ENCODE results near the gene SF3B5.
"Not testable (repeated sequence)": the region's sequence is repeated elsewhere in the genome, so short reads cannot be mapped to it uniquely, and the experiment has no call there.

Gene SF3B5

DNA sequence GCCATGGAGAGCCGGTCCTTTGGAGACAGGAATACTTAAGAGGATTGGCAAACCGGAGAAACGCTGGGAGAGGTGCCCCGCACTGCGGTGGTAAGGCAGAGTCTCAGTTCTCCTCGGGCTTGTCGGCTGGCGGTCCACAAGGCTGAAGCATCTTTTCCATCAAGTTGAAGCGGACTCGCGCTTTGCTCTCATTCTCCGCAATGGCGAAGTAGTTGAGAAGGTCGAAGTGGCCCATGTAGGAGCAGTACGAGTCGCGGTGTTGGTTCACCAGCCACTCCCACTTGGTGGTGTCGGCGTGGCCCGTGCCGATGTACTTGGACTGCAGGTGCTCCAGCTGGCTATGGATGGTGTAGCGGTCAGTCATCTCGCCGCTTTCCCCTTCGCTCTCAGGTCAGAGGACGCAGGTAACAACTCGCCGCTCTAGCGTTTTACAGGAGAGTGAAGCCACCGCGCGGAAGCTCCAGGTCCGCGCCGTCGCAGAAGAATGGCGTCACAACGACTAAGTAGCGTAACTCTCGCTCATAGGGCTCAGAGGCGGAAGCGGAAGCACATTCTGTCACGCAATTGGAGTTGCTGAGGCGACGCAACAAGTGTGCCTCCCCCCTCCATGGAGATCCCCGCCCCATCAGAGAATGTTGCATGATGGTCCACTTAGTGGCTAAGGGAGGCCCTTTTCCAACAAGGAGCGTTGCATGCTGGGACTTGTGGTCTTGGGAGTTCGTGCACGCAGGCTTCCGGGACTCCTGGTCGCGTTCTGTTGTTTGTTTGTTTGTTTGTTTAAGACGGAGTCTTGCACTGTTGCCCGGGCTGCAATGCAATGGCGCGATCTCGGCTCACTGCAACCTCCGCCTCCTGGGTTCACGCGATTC lies at the start of gene SF3B5:
Gene SF3B5, minus strand, starts transcription at position 440 of the 869 bp plus-strand sequence. Its CDS starts 76 bp downstream, at position 364.
- peak; percentile 100 for DNase-seq (ENCODE audit: low read depth)

DNA sequence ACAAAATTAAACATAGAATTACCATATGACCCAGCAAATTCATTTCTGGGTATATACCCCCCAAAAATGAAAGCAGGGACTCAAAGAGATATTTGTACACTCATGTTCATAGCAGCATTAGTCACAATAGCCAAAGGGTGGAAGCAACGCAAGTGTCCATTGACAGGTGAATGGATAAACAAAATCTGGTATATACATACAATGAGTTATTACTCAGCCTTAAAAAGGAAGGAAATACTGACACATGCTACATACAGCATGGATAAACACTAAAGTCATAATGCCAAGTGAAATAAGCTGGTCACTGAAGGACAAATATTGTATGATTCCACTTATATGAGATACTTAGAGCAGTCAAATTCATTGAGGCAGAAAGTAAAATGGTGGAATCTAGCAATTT lies 49.6 kb upstream of the SF3B5 start:
- DNase-seq (ENCODE audit: low read depth), result peak; percentile 70

DNA sequence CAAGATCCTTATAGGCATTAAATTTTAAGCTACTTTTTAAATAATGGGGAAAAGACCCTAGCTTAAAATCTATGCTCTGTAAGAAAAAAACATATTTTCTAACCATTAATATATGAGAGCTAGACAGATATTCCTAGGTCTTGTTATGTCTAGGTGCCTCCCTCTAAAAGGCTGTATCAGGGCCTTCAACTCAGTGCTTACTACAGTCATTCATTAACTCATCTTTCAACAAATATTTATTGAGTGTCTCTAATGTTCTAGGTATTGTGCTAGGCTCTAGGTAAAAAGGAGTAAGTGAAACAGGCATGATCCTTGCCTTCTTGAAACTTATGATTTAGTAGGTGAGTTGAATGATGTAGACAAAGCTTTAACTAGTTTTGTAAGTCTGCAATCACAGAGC lies 48.5 kb upstream of the SF3B5 start:
- no peak for DNase-seq (ENCODE audit: low read depth)

DNA sequence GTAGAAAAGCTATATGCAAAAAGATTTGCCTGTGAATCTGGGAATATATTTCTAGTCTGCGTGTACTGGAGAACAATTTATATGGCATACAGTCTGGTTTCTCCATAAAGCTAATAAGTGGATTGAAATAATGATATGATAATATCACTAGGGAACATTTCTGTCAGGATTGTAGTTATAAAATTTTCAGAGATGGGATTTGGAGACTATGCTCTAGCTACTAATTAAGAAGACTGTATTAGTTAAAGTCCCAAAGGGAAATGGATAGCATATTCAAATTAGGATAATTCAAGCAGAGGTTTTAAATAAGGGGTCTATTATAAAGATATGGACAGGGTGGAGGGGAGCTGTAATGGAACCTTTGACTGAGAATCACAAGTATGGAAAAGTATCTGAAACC lies 47.7 kb upstream of the SF3B5 start:
- no peak for DNase-seq (ENCODE audit: low read depth)

DNA sequence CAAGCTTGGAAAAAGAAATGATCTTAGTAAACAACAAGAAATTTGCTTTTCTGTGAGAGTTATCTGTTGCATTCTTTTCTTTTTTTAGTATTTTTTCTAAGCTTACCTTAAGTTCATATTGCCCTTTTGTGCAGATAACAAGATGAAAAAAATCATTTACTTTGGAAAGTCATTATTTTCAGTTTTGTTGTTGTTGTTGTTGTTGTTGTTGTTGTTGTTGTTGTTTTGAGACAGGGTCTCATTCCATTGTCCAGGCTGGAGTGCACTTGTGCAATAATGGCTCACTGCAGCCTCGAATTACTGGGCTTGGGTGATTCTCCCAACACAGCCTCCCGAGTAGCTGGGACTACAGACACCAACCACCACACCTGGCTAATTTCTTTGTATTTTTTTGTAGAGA lies 46.1 kb upstream of the SF3B5 start:
- no peak for DNase-seq (ENCODE audit: low read depth)

DNA sequence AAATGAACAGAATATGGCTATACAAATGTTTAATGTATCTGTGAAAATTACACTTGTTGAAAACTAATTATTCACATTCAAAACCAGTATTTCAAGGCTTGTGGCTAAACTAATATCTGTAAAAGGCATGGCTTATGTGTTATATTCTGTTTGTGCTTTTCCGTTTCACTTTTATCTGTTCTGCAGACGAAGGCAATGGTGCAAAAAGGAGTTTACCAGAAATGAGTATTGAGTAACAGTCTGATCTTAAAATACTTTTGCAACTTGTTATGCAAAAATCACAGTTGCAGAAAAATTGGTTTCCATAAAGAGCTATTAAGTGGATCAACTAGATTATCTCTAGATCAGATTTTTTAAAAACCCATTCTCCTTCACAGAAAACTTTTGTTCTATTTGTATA lies 45.5 kb upstream of the SF3B5 start:
- DNase-seq (ENCODE audit: low read depth), result no peak

DNA sequence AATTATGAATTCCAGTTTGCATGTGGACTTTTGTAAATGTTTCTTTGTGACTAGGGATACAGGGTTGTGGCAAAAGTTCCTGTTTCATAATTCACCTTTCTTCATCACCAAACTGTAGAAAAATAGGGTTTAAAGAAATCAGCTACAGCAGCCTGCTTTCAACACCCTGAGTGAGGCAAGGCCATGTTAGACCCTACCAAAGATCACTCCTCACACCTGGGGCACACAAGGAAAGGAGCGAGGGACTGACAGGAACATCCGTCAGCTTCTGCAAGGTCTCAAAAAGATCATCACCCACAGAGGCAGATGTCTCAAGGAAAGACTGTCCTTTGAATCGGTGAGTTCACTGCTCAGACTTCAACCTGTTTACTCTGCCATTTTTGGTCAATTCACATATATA lies 44.4 kb upstream of the SF3B5 start:
- no peak for DNase-seq (ENCODE audit: low read depth)

DNA sequence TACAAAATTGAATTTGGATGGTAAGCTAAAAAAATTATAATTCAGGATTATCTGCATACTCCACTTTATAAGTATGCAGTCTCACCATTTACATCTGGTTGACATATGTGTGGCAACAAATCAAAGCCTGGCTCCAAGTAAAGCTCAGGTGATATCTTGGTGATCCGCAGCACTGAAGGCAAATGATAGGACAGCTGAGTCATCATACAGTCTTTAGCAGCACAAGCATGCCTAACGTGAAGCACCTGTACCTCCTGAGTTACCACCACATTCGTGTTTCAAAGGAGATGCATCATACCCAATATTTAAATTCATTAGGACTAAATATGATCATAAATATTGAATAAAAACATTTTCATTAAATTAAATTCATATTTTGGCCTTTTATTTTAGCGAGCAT lies 43.2 kb upstream of the SF3B5 start:
- DNase-seq (ENCODE audit: low read depth), result no peak

DNA sequence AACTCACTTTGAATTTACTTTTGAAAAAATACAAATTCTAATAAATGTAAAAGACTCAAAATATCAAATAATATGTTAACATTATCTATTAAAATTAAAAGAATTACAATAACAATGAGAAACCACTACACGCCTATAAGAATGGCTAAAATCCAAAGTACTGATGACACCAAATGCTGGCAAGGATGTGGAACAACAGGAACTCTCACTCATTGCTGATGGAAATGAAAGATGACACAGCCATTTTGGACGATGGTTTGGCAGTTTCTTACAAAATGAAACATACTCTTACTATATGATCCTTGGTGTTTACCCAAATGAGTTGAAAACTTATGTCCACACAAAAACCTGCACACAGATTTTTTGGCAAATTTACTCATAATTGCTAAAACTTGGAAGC lies 39.4 kb upstream of the SF3B5 start:
- no peak for DNase-seq (ENCODE audit: low read depth)

DNA sequence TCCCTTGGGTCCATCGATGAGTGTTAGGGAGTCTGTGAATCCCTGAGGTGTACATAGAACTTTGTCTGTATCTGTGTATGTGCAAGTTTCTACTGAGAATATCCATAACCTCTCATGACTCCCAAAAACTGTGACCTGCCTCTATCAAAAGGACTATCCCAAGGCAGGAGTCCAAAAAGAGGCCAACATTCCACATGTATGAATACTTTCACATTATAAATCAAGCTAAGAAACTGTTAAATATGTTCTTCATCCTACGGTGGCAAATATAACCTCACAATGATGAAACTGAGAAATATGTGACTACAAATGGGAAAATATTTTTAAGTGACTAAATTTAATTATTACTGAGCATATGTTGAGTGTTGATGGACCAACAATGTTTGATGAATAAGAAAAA lies 38.8 kb upstream of the SF3B5 start:
- DNase-seq (ENCODE audit: low read depth), result no peak

DNA sequence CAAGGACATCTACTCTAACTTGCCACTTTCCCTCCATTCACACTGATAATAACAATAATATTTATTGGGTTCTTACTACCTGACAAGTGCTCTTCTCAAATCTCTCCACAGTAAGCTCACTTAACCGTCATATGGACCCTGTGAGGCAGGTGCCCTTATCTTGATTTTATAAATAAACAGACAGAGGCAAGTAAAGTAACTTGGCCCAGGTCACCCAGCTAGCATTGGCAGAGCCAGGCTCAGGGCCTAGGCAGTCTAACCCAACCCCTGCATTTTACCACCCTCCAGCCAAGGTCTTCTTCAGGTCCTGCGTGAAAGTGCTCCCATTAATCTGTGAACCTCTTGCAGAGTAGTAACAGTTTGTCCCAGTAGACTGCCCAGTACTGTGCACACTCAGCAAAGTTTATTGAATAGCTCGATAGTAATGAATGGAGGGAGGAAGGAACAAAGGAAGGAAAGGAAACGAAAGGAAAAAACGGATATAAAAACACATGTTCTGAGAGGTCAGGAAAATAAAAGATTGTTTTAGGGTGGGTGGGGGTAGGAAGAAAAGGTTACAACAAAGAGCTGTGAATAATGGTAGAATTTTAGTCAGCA lies 38.0 kb upstream of the SF3B5 start:
- DNase-seq (ENCODE audit: low read depth), result no peak

DNA sequence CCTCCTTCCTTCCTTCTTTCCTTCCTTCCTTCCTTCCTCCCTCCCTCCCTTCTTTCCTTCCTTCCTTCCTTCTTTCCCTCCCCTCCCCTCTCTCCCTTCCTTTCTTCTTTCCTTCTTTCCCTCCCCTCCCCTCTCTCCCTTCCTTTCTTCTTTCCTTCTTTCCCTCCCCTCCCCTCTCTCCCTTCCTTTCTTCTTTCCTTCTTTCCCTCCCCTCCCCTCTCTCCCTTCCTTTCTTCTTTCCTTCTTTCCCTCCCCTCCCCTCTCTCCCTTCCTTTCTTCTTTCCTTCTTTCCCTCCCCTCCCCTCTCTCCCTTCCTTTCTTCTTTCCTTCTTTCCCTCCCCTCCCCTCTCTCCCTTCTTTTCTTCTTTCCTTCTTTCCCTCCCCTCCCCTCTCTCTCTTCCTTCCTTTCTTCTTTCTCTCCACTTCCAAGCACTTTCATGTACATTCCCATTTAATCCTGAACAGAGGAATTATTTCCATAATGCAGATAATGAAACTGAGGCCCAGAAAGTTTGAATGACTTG lies 36.9 kb upstream of the SF3B5 start:
- not testable (repeated sequence) for DNase-seq (ENCODE audit: low read depth)

DNA sequence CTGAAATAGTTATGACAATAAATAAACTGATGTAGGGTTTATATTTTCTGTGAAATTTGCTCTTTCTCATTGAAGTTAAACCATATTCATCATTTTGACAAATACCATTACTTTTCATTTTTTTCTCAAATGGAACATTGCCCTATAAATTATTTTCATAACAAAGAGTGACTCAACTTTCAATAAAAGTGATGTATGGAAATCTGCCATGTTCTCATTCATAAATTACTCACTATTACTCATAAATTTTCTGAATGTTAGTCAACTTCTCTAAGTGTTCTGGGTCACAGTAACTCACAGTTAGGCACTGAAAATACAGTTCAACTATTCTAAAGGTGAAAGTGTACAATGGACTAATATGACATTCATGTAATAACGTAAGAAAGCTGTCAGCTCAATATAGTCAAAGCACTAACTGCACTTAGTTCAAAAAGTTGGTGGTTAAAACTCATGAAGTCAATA lies 35.9 kb upstream of the SF3B5 start:
- peak; percentile 93 for DNase-seq (ENCODE audit: low read depth)

DNA sequence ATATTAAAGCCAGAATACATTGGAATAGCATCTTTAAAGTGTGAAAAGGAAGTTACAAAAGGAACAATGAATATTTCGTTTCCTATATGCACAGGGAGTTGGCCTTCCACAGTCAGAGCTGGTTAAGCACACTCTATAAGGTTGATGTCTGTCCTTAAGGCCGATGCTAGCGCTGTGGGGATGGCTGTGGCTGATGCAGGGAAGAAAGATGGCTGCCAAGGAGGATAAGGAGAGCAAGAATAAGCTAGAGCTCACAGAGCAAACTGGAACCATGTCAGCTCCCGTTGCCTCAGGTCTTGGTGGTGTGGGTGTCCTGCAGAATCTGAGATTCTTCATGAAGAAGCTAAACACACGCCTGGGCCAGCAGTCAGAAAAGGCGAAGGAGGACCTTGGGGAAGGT lies 34.1 kb upstream of the SF3B5 start:
- no peak for DNase-seq (ENCODE audit: low read depth)

DNA sequence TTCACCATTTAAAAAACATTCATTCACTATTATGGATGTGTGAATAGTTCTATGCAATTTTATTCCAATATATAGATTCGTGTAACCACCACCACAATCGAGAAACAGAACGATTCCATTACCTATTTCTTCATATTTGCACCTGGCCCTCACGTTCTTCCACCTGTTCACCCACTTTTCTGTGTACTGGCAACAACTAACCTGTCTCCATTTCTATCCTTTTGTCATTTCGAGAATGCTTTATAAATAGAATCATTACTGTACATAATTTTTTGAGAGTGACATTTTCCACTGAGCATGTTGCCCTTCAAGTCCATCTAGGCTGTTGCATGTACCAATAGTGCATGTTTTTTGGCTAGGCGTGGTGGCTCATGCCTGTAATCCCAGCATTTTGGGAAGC lies 31.7 kb upstream of the SF3B5 start:
- no peak for DNase-seq (ENCODE audit: low read depth)

DNA sequence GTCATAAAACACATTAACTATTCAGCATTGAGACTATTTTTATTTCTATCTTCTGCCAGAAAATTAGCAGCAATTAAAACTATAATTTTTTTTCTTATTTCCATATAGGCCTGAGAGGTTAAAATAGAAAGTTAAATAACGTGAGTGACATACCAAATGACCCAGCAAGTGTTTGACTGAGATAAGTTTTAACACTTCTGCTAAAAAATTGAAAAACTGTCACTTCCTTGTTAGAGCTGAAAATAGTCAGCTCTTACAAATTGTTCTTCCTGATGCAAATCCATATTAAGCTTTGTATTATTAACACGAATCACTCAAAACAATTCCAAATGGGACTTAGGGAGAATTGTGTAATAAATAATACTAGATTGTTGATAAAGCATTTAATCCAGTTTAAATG lies 28.5 kb upstream of the SF3B5 start:
- DNase-seq (ENCODE audit: low read depth), result no peak

DNA sequence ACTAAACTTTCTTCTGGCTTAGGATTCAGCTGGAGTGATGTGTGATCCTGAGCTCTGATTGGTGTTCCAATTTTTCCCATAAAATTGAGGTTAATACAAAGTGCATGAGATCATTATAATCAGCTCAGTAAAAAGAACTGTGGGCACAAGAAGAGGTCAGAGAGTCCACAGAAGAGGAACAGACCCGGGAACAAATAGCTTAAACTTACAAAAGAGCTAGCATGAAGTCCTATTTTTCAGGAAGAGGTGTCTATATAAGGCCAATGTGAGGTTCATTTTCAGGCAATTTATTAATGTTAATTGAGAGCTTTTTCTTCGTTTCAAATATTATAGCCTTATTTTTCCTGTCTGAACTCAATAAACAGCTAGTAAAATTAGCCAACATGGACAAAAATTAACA lies 28.0 kb upstream of the SF3B5 start:
- no peak for DNase-seq (ENCODE audit: low read depth)

DNA sequence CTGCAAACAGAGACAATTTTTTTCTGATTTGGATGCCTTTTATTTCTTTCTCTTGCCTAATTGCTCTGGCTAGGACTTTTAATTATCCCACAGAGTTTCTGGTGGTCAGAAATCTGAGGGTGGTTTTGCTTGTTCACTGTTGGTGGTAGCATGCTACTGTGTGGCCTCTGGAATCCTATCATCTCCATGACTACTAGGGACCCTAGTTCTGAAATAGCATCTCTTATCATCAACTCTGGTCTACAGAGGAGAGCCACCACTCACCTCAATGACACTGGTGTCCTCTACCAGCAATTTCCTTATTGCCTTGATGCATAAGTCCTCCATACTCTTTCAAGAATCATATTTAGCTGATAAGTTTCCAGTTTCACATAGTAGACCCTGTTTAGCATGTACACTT lies 27.5 kb upstream of the SF3B5 start:
- DNase-seq (ENCODE audit: low read depth), result no peak

DNA sequence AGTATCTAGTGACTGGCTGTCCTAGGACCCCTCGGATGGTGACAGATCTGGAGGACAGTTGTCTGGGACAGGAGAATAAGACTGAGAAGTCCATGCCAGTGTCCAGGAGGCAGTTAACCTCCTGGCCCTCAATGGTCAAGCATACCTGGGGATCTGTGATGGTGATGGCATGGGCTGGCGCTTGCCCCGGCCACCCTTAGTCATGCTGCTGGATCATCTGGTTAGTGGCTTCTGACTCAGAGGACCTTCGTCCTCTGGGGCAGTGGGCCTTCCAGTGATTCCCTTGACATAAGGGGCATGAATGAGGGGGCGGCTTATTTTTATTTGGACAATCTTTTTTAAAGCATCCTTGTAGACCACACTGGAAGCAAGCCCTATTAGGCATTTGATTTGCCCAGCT lies 24.0 kb upstream of the SF3B5 start:
- peak; percentile 10 for DNase-seq (ENCODE audit: low read depth)

DNA sequence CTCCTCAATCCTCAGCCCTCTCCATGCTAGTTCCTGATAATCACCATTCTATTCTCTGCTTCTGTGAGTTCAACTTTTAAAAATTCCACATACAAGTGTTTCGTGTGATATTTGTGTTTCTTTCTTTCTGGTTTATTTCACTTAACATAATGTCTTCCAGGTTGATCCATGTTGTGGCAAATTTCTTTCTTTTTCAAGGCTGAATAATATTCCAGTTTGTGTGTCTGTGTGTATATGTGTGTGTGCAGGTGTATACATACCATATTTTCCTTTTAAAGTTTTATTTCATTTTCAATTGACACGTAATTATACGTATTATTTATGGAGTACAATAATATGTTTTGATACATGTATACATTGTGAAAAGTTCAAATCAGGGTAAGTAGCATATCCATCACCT lies 19.8 kb upstream of the SF3B5 start:
- DNase-seq (ENCODE audit: low read depth), result no peak

DNA sequence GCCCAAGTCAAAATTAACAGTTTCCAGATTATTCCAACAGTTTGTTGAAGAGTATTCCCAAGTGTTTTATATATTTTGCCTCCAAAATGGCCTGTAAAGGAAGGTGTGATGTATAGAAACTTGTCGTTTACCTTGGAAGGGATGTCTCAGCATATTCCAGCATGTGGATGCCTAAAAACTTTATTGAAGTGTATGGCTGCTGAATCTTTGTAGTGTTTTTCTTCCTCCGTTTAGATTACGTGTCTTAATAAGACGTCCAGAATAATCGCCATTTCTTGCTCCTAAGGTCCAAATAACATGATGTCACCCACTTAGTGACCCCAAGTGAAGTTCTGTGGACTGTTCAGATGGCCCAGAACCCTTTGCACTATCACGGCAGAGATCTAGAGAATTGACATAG lies 18.0 kb upstream of the SF3B5 start:
- DNase-seq (ENCODE audit: low read depth), result no peak

DNA sequence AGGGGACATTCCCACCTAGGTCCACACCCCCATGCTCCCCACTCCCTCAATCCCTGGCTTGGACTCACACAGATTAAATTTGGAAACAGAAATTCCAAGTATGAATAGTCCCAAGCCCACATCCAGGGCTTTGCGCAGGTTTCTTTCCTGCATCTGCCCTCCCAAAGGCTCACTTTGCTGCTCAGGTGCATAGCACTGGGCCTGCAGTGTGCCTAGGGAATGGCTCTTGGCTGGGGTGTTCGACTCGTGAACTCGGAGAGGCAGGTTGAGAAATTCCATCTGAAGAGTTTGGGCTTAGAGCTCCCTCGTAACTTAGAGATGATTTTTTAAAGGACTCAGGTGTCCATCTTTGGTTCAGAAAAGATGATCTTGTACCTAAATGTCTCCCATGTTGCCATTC lies 14.8 kb upstream of the SF3B5 start:
- DNase-seq (ENCODE audit: low read depth), result no peak

DNA sequence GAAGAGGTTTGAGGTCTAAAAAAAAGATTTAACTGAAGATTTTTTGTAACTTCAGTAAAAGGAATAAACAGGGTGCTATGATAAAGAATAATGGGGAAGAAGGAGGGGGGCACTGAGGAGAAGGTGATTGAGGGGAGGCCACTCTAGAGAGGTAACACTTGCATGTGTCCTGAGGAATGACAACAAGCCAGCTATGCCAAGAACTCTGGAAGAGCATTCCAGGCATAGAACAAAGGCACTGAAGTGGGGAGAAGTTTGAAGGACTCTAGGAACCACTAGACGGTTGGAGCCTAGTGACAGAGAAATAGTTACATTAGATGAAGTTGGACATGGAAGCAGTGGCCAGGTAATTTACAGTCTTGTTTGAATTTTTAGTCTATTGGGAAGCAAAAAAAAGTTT lies 10.8 kb upstream of the SF3B5 start:
- no peak for DNase-seq (ENCODE audit: low read depth)

Measured in ELR (cell line).